ENCODE results near the gene NUMBL.
"Not testable (repeated sequence)": the region's sequence is repeated elsewhere in the genome, so short reads cannot be mapped to it uniquely, and the experiment has no call there.

NUMBL gene

DNA sequence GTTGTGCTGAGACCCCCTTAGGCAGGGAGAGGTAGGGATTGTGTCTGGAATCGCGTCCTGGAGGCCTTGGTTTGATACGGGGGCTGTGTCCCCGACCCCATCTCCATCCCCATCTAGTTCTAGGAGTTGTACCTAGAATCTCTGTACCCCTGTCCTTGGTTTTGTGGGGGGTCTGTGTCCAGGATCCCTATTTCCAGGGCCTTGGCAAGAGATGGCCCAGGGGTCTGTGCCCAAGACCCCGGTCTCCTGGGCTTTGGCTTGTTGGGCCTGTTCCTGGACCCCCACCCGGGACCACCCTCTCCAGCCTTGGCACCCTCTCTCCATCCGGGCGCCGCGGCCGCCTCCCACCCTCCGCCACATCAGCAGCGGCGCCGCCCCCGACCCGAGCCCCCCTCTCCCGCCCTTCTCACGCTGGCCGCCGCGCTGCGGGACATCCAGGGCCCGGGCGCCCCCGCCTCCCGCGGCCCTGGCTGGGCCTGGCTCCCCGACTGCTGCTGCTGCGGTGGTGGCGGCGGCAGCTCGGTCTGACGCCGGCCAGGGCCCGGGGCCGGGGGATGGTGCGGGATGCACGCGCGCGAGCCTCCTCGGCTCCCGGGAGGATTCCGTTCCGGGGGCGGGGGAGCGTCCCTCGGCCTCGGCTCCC is at the start of gene NUMBL:
Gene NUMBL, minus strand, starts transcription at position 602 of the 643 bp plus-strand sequence. Its CDS starts 168 bp downstream, at position 434.
- DNase-seq (ENCODE audit: low spot score), result no peak

DNA sequence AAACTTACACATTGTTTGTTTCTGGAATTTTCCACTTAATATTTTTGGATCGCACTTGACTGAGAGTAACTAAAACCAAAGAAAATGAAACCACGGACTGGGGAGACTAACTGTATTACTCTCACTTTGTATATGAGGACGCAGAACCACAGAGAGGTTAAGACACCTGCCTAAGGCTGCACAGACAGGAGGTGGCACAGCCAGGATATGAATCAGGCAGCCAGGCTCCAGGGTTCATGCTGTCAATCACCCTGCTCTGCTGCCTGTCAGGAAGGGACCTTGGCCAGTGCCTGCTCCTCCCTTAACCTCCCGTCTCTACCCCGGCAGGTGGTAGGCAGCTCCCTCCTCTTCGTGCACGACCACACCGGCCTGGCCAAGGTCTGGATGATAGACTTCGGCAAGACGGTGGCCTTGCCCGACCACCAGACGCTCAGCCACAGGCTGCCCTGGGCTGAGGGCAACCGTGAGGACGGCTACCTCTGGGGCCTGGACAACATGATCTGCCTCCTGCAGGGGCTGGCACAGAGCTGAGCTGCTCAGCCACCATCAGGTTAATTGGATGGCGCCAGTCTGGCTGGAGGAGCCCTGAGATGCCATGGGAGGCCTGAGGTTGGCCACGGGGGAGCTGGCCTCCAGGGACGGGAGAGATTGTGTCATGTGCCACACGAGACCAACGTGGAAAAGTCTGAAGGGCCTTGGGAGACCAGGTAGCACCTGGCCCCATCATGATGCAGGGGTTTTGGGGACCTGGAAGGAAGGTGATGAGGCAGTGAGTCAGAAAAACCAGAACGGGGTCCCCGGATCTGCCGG is 48.8 kb upstream of the NUMBL start:
- DNase-seq (ENCODE audit: low spot score), result no peak

DNA sequence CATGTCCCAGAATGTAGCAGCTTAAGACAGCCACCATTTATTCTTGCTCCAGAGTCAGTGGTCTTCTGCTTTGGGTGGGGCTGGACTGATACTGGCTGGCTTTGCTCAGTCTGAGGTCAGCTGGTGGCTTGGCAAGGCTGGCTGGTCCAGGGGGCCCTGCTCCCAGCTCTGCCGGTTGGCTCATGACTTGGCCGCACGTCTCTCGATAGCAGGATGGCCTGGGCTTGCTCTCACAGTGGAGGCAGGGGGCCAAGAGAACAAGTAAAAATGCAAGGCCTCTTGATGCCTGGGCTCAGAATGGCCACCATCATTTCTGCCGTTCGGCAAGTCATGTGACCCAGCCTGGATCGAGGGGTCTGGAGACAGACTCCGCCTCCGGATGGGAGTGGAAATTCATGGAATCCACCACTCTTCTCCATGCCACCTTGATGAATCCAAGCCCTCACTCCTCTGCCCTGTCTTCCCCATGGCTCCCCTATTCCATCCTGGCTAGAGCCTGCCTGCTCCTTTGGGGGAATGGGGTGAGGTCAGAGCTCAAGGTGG is 46.7 kb upstream of the NUMBL start:
- no peak for DNase-seq (ENCODE audit: low spot score)

DNA sequence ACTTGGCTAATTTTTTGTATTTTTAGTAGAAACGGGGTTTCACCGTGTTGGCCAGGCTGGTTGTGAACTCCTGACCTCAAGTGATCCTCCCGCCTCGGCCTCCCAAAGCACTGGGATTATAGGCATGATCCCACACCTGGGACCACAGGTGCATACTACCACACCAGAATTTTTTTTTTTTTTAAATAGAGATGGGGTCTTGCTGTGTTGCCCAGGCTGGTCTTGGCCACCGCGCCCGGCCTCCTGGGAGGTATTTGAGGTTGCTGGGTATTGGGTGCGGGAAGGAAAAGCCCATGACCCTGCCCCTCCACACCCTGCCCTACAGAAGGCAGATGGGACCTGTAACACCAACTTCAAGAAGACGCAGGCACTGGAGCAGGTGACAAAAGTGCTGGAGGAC is 46.2 kb upstream of the NUMBL start:
- DNase-seq (ENCODE audit: low spot score), result no peak

DNA sequence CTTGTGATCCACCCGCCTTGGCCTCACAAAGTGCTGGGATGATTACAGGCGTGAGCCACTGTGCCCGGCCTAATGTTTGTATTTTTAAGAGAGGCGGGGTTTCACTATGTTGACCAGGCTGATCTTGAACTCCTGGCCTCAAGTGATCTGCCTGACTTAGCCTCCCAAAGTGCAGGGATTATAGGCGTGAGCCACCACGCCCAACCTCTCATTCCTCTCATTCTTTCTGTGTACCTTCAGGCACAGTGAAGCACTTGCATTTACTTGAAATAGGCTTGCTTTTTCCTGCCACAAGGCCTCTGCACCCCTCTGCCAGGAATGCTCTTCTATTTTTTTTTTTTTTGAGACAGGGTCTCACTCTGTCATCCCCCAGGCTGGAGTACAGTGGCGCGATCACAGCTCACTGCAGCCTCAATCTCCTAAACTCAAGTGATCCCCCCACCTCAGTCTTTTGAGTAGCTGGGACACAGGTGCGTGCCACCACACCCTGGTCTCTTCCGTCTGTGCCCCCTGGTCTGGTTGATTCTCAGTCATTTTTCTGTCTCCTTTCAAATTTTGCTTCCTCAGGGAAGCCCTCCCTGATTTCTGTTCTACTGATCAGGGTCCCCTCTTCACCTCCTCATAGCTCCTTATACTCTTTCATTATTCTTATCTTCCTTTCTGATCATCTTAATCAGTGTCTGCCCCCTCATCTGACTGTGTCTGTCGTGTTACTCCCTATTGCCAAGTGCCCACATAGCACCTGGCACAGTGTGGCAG is 44.7 kb upstream of the NUMBL start:
- DNase-seq (ENCODE audit: low spot score), result no peak

DNA sequence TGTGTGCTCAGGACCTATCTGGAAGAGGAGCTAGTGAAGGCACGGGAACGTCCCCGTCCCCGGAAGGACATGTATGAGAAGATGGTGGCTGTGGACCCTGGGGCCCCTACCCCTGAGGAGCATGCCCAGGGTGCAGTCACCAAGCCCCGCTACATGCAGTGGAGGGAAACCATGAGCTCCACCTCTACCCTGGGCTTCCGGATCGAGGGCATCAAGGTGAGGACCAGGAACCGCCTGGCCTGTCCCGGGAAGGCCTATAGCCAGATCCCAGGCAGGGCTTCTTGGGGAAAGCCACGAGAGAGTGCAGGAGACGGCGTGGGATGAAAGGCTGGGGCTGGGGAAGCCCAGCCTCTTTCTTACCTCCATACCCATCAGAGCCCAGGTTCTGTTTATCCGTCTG is 42.7 kb upstream of the NUMBL start:
- no peak for DNase-seq (ENCODE audit: low spot score)

DNA sequence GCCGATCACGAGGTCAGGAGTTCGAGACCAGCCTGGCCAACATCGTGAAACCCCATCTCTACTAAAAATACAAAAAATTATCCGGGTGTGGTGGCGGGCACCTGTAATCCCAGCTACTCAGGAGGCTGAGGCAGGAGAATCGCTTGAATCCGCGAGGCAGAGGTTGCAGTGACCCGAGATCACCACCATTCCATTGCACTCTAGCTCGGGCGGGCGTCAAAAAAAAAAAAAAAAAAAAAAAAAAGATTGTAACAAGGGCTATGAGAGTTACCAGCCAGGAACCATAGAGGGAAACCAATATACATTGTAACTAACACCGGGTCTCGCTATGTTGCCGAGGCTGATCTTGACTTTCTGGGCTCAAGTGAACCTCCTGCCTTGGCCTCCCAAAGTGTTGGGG is 41.9 kb upstream of the NUMBL start:
- DNase-seq (ENCODE audit: low spot score), result not testable (repeated sequence)

DNA sequence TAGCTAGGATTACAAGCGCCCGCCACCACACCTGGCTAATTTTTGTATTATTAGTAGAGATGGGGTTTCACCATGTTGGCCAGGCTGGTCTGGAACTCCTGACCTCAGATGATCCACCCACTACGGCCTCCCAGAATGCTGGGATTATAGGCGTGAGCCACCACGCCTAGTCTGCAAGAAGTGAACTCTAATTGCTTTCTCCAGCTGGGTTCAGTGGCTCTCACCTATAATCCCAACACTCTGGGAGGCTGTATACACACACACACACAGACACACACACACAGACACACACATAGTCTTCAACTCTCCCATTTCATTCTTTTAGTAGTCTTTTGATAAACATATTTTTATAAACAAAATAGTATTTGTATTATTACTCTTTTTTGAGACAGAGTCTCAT is 39.6 kb upstream of the NUMBL start:
- not testable (repeated sequence) for DNase-seq (ENCODE audit: low spot score)

DNA sequence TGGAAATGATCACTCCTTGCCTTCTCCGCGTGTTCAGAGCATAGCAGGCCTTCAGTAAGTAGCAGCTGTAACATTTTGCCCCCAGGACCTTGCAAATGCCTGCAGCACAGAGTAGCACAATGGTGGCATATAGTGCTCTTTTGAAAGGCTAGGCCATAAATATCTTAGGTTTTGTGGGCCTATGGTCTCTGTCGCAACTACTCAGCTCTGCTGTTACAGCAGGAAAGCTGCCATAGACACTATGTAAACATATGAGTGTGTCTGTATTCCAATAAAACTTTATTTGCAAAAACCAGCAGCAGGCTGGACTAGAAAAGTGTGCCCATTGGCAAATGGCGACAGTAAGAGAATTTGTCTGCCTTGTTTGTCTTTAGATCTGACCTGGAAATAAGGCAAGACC is 35.8 kb upstream of the NUMBL start:
- DNase-seq (ENCODE audit: low spot score), result no peak

DNA sequence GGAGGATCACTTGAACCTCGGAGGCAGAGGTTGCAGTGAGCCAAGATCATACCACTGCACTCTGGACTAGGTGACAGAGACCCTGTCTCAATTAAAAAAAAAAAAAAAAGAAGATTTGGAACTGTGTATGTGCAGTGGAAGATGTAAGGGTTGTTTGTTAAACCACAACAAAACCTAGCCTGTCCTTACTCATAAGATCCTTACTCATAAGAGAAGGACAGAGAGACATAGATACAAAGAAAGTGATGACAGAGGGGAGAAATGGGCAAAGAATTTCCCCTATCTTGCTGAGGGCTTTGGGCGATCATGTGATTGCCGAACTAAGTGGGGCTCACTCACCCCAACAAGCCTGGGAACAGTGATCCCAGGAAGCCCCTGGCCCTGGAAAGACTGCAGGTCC is 34.4 kb upstream of the NUMBL start:
- DNase-seq (ENCODE audit: low spot score), result no peak

DNA sequence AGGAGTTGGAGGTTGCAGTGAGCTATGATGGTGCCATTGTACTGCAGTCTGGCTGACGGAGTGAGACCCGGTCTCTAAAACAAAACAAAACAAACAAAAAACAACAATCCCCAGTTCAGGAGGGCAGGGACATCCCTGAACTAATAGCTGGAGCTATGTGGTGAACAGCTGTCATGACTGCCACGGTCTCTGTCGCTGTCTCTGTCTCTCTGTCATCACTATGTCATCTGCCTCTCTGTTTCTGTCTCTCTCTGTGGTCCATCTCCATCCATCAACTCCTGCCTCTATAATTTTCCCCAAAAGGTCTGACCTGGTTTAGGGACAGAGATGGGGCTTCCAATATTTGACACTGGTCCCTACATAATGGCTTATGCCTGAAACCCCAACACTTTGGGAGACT is 33.9 kb upstream of the NUMBL start:
- DNase-seq (ENCODE audit: low spot score), result no peak

DNA sequence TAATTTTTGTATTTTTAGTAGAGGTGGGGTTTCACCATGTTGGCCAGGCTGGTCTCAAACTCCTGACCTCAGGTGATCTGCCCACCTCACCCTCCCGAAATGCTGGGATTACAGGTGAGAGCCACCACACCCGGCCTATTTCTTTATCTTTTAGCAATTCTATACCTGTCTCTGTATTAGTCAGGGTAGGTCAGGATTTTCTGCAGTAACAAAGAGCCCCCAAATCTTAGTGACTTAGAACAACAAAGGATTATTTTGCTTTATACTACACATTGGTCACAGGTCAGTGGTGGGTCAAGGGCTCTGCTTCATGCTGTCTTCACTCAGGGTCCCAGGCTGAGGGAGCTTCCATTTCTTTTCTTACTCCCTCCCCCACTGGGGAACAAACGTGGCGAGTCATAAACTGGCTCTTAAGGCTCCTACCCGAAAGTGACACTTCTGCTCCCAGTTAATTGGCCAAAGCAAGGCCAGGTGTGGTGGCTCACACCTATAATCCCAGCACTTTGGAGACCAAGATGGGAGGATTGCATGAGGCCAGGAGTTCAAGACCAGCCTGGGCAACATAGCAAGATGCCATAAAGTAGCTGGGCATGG is 33.3 kb upstream of the NUMBL start:
- DNase-seq (ENCODE audit: low spot score), result no peak

DNA sequence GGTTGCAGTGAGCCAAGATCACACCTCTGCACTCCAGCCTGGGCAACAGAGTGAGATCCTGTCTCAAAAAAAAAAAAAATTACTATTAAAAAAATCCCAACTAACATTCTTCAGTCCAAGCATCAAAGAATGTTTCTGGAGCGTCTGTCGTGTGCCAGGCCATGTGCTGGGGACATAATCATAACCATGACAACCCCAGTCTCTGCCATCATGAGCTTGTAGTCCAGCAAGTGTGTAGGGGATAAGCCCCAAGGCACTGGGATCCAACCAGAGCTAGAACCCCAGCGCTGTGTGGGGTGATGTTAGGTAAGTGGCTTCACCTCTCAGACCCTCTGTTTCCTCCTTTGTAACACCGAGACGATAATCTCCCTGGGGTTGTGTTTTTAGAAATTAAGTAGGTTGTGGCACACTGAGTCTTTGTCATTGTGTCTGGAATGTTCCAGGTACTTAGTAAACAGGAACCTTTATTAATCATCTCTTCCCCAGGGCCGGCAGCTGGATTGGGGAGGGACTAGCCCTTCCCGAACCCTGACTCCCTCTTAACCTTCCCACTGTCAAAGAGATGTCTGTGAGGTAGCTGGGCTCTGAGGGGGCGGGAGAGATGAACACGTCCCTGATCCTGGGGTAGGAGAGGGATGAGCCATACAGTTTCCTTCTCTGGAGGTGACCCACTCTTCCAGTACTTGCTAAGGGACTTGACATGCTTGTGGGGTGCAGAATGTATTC is 31.6 kb upstream of the NUMBL start:
- no peak for DNase-seq (ENCODE audit: low spot score)

DNA sequence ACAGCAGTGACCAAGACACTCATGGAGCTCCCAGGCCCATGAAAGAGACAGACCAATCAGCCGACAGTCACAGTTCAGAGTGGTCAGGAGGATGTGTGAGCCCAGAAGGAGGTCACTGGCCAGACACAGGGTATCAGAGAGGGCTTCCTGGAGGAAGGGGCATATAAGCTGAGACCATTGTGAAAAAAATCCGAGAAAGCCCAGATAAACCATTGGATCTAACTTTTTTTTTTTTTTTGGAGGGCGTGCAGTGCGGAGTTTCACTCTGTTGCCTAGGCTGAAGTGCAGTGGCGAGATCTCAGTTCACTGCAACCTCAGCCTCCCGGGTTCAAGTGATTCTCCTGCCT is 30.7 kb upstream of the NUMBL start:
- DNase-seq (ENCODE audit: low spot score), result no peak

DNA sequence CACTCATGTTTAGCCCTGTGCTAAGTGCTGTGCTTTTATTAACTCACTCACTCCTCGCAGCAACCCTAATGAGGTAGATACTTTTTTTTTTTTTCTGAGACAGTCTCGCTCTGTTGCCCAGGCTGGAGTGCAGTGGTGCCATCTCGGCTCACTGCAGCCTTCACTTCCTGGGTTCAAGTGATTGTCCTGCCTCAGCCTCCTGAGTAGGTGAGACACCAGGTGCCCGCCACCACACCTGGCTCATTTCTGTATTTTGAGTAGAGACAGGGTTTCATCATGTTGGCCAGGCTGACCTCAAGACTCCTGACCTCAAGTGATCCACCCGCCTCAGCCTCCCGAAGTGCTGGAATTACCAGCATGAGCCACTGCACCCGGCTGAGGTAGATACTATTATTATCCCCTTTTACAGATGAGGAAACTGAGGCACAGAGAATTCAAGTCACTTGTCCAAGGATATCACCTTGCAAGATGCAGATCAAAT is 29.0 kb upstream of the NUMBL start:
- no peak for DNase-seq (ENCODE audit: low spot score)

DNA sequence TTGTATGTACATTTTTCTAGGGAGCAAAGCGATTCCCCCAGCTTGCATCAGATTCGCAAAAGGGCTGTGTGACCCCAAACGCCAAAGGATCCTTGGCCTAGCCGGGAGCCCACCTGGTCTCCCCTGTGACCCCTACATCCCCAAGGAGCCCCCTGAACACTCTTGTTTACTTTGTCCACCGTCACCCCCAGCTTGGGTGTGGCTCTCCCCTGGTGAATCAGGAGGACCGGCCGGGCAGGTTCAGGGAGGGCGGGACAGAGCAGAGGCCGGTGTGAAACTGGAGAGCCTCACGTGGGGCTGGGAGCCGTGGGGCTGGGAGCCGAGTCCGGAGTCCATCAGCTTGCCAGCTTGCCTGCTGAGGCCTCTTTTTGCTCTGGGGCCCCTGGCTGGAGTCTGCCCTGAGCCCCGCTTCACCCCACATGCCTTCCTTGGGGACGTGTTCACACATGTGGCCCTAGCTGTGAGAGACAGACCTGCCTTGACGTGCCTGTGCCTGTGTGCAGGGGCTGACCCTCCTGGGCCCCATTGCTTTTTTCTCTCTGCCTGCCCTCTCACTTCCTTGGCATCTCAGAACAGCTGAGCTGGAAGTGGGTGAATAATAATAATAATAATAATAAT is 28.4 kb upstream of the NUMBL start:
- no peak for DNase-seq (ENCODE audit: low spot score)

DNA sequence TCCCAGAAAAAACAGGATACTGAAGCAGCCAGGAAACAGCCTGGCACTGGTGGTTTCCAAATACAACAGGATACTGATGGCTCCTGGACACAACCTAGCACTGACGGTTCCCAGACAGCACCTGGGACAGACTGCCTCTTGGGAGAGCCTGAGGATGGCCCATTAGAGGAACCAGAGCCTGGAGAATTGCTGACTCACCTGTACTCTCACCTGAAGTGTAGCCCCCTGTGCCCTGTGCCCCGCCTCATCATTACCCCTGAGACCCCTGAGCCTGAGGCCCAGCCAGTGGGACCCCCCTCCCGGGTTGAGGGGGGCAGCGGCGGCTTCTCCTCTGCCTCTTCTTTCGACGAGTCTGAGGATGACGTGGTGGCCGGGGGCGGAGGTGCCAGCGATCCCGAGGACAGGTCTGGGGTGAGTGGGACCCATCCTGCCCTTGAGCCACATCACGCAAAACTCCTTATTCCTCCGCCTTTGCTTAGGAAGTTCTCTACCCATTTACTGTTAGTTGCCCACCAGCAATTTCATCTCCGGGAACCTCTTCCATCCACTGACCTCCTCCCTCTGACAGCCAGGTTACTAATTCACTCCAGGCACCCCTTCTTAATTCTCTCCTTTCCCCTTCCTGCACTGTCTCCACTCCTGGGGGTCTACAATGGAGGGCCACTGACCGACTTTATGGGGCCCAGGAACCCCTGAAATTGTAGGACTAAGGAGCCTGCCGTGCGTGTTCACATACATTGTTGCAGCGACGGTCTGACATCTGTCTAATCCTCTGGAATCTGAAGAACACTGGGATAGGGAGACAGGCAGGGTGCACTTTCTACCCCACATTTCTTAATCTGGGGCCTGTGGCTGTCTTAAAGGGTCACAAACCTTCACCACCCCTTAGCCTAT is 27.7 kb upstream of the NUMBL start:
- no peak for DNase-seq (ENCODE audit: low spot score)

DNA sequence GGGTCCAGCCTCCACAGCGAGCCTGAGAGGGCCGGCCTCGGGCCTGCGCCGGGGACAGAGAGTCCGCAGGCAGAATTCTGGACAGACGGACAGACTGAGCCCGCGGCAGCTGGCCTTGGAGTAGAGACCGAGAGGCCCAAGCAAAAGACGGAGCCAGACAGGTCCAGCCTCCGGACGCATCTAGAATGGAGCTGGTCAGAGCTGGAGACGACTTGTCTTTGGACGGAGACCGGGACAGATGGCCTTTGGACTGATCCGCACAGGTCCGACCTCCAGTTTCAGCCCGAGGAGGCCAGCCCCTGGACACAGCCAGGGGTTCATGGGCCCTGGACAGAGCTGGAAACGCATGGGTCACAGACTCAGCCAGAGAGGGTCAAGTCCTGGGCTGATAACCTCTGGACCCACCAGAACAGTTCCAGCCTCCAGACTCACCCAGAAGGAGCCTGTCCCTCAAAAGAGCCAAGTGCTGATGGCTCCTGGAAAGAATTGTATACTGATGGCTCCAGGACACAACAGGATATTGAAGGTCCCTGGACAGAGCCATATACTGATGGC is 27.0 kb upstream of the NUMBL start:
- DNase-seq (ENCODE audit: low spot score), result no peak

DNA sequence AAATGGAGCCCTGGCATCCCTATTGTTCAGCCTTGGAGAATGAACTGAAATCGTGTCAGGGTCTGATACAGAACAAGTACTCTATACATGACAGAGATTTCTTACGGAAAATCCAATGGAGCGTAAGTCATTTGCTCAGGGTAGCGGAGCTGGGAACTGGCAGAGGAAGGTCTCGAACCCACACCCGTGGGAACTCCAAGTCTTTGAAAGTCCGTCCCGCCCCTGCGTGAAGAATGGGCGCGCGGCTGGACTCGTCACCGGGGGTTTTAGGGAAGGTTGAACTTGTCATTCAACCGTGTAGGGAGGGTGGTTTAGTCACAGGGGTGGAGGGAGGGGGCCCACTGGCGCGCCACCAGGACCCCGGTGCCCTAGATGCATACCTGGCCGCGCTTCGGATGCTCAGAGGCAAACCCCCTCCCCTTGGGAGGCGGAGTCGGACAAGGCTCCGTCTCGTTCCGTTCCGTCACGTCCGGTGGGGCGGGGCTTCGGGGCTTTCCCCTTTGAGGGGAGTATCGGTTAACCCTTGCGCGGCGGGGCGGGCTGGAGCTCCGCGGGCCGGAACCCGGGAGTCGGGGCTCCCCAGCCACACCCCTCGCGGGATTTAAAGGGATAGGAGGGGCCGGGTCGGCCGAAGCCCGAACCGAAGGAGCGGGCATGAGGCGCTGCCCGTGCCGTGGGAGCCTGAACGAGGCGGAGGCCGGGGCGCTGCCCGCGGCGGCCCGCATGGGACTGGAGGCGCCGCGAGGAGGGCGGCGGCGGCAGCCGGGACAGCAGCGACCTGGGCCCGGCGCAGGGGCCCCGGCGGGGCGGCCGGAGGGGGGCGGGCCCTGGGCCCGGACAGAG is 26.3 kb upstream of the NUMBL start, which contains the start of the genes COQ8B and ITPKC:
Gene COQ8B, minus strand, starts transcription at position 405 of the 843 bp plus-strand sequence. CDS start 2,254 bp downstream, outside the sequence.
Gene ITPKC, plus strand, starts transcription at position 631 of the 843 bp plus-strand sequence. Its CDS starts 24 bp downstream, at position 655.
- DNase-seq (ENCODE audit: low spot score), result peak; percentile 98
